HepG2 (cell line): ENCODE results near the gene FERMT2. TPM values are rescaled to one million over a fixed set of nuclear protein-coding genes. Genes with fewer than 3 reads are reported as not detected.

Source experiments
- ATF7-NPFF ChIP-seq: sonication (generic); formaldehyde crosslinking; IDR thresholded peaks from 2 replicates; pipeline ENCODE4 v1.8.1; 2023; ENCODE audit warnings: mild to moderate bottlenecking, low read depth, missing genetic modification reagents, moderate library complexity
- DR1 ChIP-seq: sonication (generic); formaldehyde crosslinking; IDR thresholded peaks from 2 replicates; pipeline ENCODE4 v1.8.0; 2021; ENCODE audit warnings: mild to moderate bottlenecking, missing genetic modification reagents, inconsistent platforms
- FOXK1 ChIP-seq: sonication (generic); formaldehyde crosslinking; IDR thresholded peaks from 2 replicates; pipeline ENCODE4 v1.4.0; 2020; ENCODE audit warnings: low read depth, missing genetic modification reagents, borderline replicate concordance
- HDAC1 ChIP-seq: sonication (generic); formaldehyde crosslinking; IDR thresholded peaks from 2 replicates; pipeline ENCODE4 v1.5.1; 2020; ENCODE audit warnings: mild to moderate bottlenecking, missing genetic modification reagents
- HDAC6 ChIP-seq: fragments of 200-600 bp; sonication (generic); IDR thresholded peaks from 2 replicates; pipeline ENCODE4 v1.7.0; 2017; ENCODE audit warnings: mild to moderate bottlenecking, antibody characterized with exemption, low read length, low read depth
- HNRNPLL ChIP-seq: fragments of 200-400 bp; formaldehyde crosslinking; IDR thresholded peaks from 2 replicates; pipeline ENCODE4 v1.6.1; 2017; ENCODE audit warnings: mild to moderate bottlenecking, low read depth, low read length; ENCODE audit not compliant: poor library complexity, severe bottlenecking
- PHF5A ChIP-seq: IDR thresholded peaks from one replicate; pipeline ENCODE4 v1.6.1; 2018; ENCODE audit warnings: low read depth, missing genetic modification reagents; ENCODE audit not compliant: unreplicated experiment
- RBM39 ChIP-seq: fragments of 200-400 bp; formaldehyde crosslinking; IDR thresholded peaks from one replicate; pipeline ENCODE4 v1.6.1; 2018; ENCODE audit warnings: antibody characterized with exemption, mild to moderate bottlenecking, low read depth, low read length; ENCODE audit not compliant: poor library complexity, severe bottlenecking
- SALL1 ChIP-seq: sonication (generic); formaldehyde crosslinking; IDR thresholded peaks from 2 replicates; pipeline ENCODE4 v1.8.0; 2022; ENCODE audit warnings: mild to moderate bottlenecking, missing genetic modification reagents
- SUZ12 ChIP-seq: fragments of 150-350 bp; IDR thresholded peaks from 2 replicates; pipeline ENCODE4 v1.6.1; 2014; ENCODE audit warnings: low read depth, low read length
- TEAD2 ChIP-seq: sonication (generic); formaldehyde crosslinking; IDR thresholded peaks from 2 replicates; pipeline ENCODE4 v1.9.0; 2021; ENCODE audit warnings: missing genetic modification reagents
- TGIF2 ChIP-seq: IDR thresholded peaks from 2 replicates; pipeline ENCODE4 v1.6.1; 2016; ENCODE audit warnings: control low read depth, missing compliant biosample characterization
- ZFYVE20 ChIP-seq: sonication (generic); formaldehyde crosslinking; IDR thresholded peaks from 2 replicates; pipeline ENCODE4 v1.8.0; 2023; ENCODE audit warnings: low read depth, mild to moderate bottlenecking, moderate library complexity, missing genetic modification reagents, borderline replicate concordance
- ZNF720 ChIP-seq: sonication (generic); formaldehyde crosslinking; IDR thresholded peaks from 2 replicates; pipeline ENCODE4 v1.4.0; 2020; ENCODE audit warnings: missing genetic modification reagents
- ZNF761 ChIP-seq: sonication (generic); formaldehyde crosslinking; conservative IDR thresholded peaks from 2 replicates; pipeline ENCODE4 v1.4.0; 2020; ENCODE audit warnings: mild to moderate bottlenecking, missing genetic modification reagents
- polyA plus RNA-seq, 8 experiments: library from polyadenylated mRNA; depleted of rRNA in 3 of 8; stranded (reverse) in 7 of 8; unstranded in 1 of 8; fragments of >200 nt; fragmentation: Illumina TruSeq in 4 of 8; extraction: Trizol in 4 of 8; gene quantifications; 2 replicates each; pipeline versions ENCODE4 v1.2.1 to v1.2.3, GENCODE V29; 2011 to 2016; ENCODE audit warnings: low read depth in 4 of 8, missing spikeins in 1 of 8, mixed read lengths in 1 of 8; ENCODE audit not compliant: insufficient read depth in 1 of 8
- total RNA-seq, 5 experiments: library from RNA; depleted of rRNA; stranded (reverse); fragments of >200 nt; fragmentation: Illumina TruSeq; extraction: Trizol; gene quantifications; 2 replicates each; pipeline ENCODE4 v1.2.3, GENCODE V29; 2016; ENCODE audit warnings: low read depth in 1 of 5
- TF ChIP-seq, protein P1 (sequence below): sonication (generic); formaldehyde crosslinking; IDR thresholded peaks from 2 replicates; pipeline ENCODE4 v1.4.0; 2020; ENCODE audit warnings: mild to moderate bottlenecking, missing genetic modification reagents, borderline replicate concordance
- TF ChIP-seq, protein P2 (sequence below): sonication (generic); formaldehyde crosslinking; IDR thresholded peaks from 2 replicates; pipeline ENCODE4 v1.4.0; 2020; ENCODE audit warnings: missing genetic modification reagents, borderline replicate concordance
- TF ChIP-seq, protein P3 (sequence below): sonication (generic); formaldehyde crosslinking; IDR thresholded peaks from 2 replicates; pipeline ENCODE4 v1.9.0; 2022; ENCODE audit warnings: missing genetic modification reagents, mild to moderate bottlenecking, borderline replicate concordance
- TF ChIP-seq, protein P4 (sequence below): sonication (generic); formaldehyde crosslinking; IDR thresholded peaks from 2 replicates; pipeline ENCODE4 v1.8.0; 2023; ENCODE audit warnings: mild to moderate bottlenecking, missing genetic modification reagents

The FERMT2 gene
- total and polyA plus RNA-seq, 2 of the 13 experiments (the other 11 are each of a cell fraction or from before 2014, with no cell fraction given): 36.2 to 60.4 TPM

DNA sequence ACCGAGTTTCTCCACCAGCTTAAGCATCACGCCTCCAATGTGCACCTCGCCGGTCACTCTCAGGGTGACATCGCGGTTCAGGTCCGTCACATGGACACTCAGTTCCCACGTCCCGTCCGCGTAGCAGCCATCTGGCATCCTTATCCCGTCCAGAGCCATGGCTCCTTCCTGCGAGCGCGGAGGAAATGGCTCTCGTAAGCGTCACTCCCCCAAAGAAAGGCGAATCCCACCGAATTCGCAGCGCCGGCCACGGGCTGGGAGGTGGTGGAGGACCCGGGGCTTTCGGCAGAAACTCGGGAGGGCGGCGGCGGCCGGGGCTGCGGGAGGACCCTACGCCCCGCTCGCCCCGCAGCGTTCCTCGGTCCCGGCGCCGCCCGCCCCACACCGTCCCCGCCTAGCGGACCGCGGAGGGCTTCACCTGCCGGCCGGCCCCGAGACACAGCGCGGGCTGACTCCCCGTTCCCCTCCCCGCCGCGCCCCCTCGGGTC, 396 bp downstream of the FERMT2 start (continued):
- TF ChIP-seq, protein P1, sequence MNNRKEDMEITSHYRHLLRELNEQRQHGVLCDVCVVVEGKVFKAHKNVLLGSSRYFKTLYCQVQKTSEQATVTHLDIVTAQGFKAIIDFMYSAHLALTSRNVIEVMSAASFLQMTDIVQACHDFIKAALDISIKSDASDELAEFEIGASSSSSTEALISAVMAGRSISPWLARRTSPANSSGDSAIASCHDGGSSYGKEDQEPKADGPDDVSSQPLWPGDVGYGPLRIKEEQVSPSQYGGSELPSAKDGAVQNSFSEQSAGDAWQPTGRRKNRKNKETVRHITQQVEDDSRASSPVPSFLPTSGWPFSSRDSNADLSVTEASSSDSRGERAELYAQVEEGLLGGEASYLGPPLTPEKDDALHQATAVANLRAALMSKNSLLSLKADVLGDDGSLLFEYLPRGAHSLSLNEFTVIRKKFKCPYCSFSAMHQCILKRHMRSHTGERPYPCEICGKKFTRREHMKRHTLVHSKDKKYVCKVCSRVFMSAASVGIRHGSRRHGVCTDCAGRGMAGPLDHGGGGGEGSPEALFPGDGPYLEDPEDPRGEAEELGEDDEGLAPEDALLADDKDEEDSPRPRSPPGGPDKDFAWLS (CRISPR knock-in tag): peak; percentile 58; the same call in 1 of the 2 replicates
- no peak for TF ChIP-seq SUZ12
- TF ChIP-seq TEAD2 (CRISPR knock-in tag): no peak
- peak; percentile 46 for TF ChIP-seq TGIF2 (CRISPR knock-in tag)
- no peak for TF ChIP-seq HDAC6
- no peak for TF ChIP-seq DR1 (CRISPR knock-in tag)
- TF ChIP-seq PHF5A (CRISPR knock-in tag): no peak
- TF ChIP-seq HNRNPLL: peak; percentile 21
- TF ChIP-seq, protein P2, sequence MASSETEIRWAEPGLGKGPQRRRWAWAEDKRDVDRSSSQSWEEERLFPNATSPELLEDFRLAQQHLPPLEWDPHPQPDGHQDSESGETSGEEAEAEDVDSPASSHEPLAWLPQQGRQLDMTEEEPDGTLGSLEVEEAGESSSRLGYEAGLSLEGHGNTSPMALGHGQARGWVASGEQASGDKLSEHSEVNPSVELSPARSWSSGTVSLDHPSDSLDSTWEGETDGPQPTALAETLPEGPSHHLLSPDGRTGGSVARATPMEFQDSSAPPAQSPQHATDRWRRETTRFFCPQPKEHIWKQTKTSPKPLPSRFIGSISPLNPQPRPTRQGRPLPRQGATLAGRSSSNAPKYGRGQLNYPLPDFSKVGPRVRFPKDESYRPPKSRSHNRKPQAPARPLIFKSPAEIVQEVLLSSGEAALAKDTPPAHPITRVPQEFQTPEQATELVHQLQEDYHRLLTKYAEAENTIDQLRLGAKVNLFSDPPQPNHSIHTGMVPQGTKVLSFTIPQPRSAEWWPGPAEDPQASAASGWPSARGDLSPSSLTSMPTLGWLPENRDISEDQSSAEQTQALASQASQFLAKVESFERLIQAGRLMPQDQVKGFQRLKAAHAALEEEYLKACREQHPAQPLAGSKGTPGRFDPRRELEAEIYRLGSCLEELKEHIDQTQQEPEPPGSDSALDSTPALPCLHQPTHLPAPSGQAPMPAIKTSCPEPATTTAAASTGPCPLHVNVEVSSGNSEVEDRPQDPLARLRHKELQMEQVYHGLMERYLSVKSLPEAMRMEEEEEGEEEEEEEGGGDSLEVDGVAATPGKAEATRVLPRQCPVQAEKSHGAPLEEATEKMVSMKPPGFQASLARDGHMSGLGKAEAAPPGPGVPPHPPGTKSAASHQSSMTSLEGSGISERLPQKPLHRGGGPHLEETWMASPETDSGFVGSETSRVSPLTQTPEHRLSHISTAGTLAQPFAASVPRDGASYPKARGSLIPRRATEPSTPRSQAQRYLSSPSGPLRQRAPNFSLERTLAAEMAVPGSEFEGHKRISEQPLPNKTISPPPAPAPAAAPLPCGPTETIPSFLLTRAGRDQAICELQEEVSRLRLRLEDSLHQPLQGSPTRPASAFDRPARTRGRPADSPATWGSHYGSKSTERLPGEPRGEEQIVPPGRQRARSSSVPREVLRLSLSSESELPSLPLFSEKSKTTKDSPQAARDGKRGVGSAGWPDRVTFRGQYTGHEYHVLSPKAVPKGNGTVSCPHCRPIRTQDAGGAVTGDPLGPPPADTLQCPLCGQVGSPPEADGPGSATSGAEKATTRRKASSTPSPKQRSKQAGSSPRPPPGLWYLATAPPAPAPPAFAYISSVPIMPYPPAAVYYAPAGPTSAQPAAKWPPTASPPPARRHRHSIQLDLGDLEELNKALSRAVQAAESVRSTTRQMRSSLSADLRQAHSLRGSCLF: no peak
- peak; percentile 73 for TF ChIP-seq RBM39
- no peak for TF ChIP-seq FOXK1 (CRISPR knock-in tag)
- TF ChIP-seq ATF7-NPFF (CRISPR knock-in tag): no peak
- TF ChIP-seq ZNF761: no peak
- TF ChIP-seq, protein P3, sequence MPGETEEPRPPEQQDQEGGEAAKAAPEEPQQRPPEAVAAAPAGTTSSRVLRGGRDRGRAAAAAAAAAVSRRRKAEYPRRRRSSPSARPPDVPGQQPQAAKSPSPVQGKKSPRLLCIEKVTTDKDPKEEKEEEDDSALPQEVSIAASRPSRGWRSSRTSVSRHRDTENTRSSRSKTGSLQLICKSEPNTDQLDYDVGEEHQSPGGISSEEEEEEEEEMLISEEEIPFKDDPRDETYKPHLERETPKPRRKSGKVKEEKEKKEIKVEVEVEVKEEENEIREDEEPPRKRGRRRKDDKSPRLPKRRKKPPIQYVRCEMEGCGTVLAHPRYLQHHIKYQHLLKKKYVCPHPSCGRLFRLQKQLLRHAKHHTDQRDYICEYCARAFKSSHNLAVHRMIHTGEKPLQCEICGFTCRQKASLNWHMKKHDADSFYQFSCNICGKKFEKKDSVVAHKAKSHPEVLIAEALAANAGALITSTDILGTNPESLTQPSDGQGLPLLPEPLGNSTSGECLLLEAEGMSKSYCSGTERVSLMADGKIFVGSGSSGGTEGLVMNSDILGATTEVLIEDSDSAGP: no peak; the same call in 1 of the 2 replicates
- no peak for TF ChIP-seq ZFYVE20
- no peak for TF ChIP-seq SALL1 (CRISPR knock-in tag)
- TF ChIP-seq, protein P4, sequence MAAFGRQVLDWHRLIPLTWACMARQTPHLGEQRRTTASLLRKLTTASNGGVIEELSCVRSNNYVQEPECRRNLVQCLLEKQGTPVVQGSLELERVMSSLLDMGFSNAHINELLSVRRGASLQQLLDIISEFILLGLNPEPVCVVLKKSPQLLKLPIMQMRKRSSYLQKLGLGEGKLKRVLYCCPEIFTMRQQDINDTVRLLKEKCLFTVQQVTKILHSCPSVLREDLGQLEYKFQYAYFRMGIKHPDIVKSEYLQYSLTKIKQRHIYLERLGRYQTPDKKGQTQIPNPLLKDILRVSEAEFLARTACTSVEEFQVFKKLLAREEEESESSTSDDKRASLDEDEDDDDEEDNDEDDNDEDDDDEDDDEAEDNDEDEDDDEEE (CRISPR knock-in tag): 0 out of 2 replicates have a peak, but pooled peaks have one; percentile 39
- no peak for TF ChIP-seq ZNF720 (CRISPR knock-in tag)
- peak; percentile 44; the same call in 1 of the 2 replicates for TF ChIP-seq HDAC1 (CRISPR knock-in tag)
